ENCODE data around the gene MED13. TPM values are rescaled to one million over a fixed set of nuclear protein-coding genes. Genes with fewer than 3 reads are reported as not detected.
A peak's percentile ranks its signal among the peaks of the same experiment; 100 is the strongest.
"Not testable (repeated sequence)": the region's sequence is repeated elsewhere in the genome, so short reads cannot be mapped to it uniquely, and the experiment has no call there.

The MED13 gene
- total and polyA plus RNA-seq, 4 donors: 23.7 to 93.9 (median 54.2) TPM

- H3K4me1 ChIP-seq (ENCODE audit: control insufficient read depth, insufficient read depth, low read length): no peaks in the 10 kb centered on the region
- H3K36me3 ChIP-seq (ENCODE audit: control insufficient read depth, insufficient read depth, low read length): peaks cover 27% of the 10 kb centered on the region
- H3K4me3 ChIP-seq (ENCODE audit: low read depth, low read length): no peak overlapping the region
- no peaks in the 10 kb centered on the region for H3K9me3 ChIP-seq (ENCODE audit: control insufficient read depth, insufficient read depth, low read length)
- H3K27me3 ChIP-seq (ENCODE audit: control insufficient read depth, insufficient read depth, low read length): no peaks in the 10 kb centered on the region
- WGBS (ENCODE audit: insufficient coverage): no CpG with 5 or more reads among the region's 3 CpGs
- DNase-seq (ENCODE audit: low read depth in 4 of 6, low spot score in 6 of 6): no peak
- no peak overlapping the region for H3K27ac ChIP-seq (ENCODE audit: low read depth, low read length)
Observed at GRCh38 chr17:61947367-61948078, 117.6 kb downstream of the MED13 start.

- no peak overlapping the region for H3K27ac ChIP-seq (ENCODE audit: low read depth, low read length)
- H3K36me3 ChIP-seq (ENCODE audit: control insufficient read depth, insufficient read depth, low read length): peaks cover 21% of the 10 kb centered on the region
- H3K4me3 ChIP-seq (ENCODE audit: low read depth, low read length): no peak overlapping the region
- no peak for DNase-seq (ENCODE audit: low read depth in 4 of 6, low spot score in 6 of 6)
- no peaks in the 10 kb centered on the region for H3K4me1 ChIP-seq (ENCODE audit: control insufficient read depth, insufficient read depth, low read length)
- no peaks in the 10 kb centered on the region for H3K9me3 ChIP-seq (ENCODE audit: control insufficient read depth, insufficient read depth, low read length)
- no peaks in the 10 kb centered on the region for H3K27me3 ChIP-seq (ENCODE audit: control insufficient read depth, insufficient read depth, low read length)
- no CpG with 5 or more reads among the region's 2 CpGs for WGBS (ENCODE audit: insufficient coverage)
Observed at GRCh38 chr17:61946359-61946758, 118.7 kb downstream of the MED13 start.

GRCh38 chr17:61943117-61943516 is 122.0 kb downstream of the MED13 start:
- WGBS (ENCODE audit: insufficient coverage): no CpG with 5 or more reads among the region's 1 CpG
- no peak for DNase-seq (ENCODE audit: low read depth in 4 of 6, low spot score in 6 of 6)
- no peak overlapping the region for H3K27ac ChIP-seq (ENCODE audit: low read depth, low read length)
- no peak overlapping the region for H3K4me3 ChIP-seq (ENCODE audit: low read depth, low read length)
- H3K36me3 ChIP-seq (ENCODE audit: control insufficient read depth, insufficient read depth, low read length): no peaks in the 10 kb centered on the region
- no peaks in the 10 kb centered on the region for H3K27me3 ChIP-seq (ENCODE audit: control insufficient read depth, insufficient read depth, low read length)
- no peaks in the 10 kb centered on the region for H3K9me3 ChIP-seq (ENCODE audit: control insufficient read depth, insufficient read depth, low read length)
- H3K4me1 ChIP-seq (ENCODE audit: control insufficient read depth, insufficient read depth, low read length): no peaks in the 10 kb centered on the region

- no peaks in the 10 kb centered on the region for H3K36me3 ChIP-seq (ENCODE audit: control insufficient read depth, insufficient read depth, low read length)
- no peak for DNase-seq (ENCODE audit: low read depth in 4 of 6, low spot score in 6 of 6)
- H3K9me3 ChIP-seq (ENCODE audit: control insufficient read depth, insufficient read depth, low read length): no peaks in the 10 kb centered on the region
- no peak overlapping the region for H3K4me3 ChIP-seq (ENCODE audit: low read depth, low read length)
- no CpG with 5 or more reads among the region's 2 CpGs for WGBS (ENCODE audit: insufficient coverage)
- no peaks in the 10 kb centered on the region for H3K4me1 ChIP-seq (ENCODE audit: control insufficient read depth, insufficient read depth, low read length)
- no peaks in the 10 kb centered on the region for H3K27me3 ChIP-seq (ENCODE audit: control insufficient read depth, insufficient read depth, low read length)
- H3K27ac ChIP-seq (ENCODE audit: low read depth, low read length): no peak overlapping the region
Observed at GRCh38 chr17:61942085-61942484, 123.0 kb downstream of the MED13 start.

GRCh38 chr17:61928101-61928436 is 137.0 kb downstream of the MED13 start:
- no peaks in the 10 kb centered on the region for H3K27me3 ChIP-seq (ENCODE audit: control insufficient read depth, insufficient read depth, low read length)
- WGBS (ENCODE audit: insufficient coverage): 68% methylated on average over 2 of the region's 4 CpGs
- peak overlapping the region; percentile 91 for H3K4me3 ChIP-seq (ENCODE audit: low read depth, low read length)
- H3K36me3 ChIP-seq (ENCODE audit: control insufficient read depth, insufficient read depth, low read length): peaks cover 8% of the 10 kb centered on the region
- DNase-seq (ENCODE audit: low read depth in 4 of 6, low spot score in 6 of 6): no peak
- no peaks in the 10 kb centered on the region for H3K9me3 ChIP-seq (ENCODE audit: control insufficient read depth, insufficient read depth, low read length)
- H3K27ac ChIP-seq (ENCODE audit: low read depth, low read length): peak overlapping the region; percentile 91
- peaks cover 7% of the 10 kb centered on the region for H3K4me1 ChIP-seq (ENCODE audit: control insufficient read depth, insufficient read depth, low read length)

- 0% methylated on average over 53 of the region's 58 CpGs for WGBS (ENCODE audit: insufficient coverage)
- peak; percentile 94 to 98 (median 94) for DNase-seq (ENCODE audit: low read depth in 4 of 6, low spot score in 6 of 6)
- peak within 1 kb of the TSS; percentile 91 for H3K27ac ChIP-seq (ENCODE audit: low read depth, low read length)
- H3K9me3 ChIP-seq (ENCODE audit: control insufficient read depth, insufficient read depth, low read length): no peaks in the 10 kb centered on the region
- H3K4me1 ChIP-seq (ENCODE audit: control insufficient read depth, insufficient read depth, low read length): peaks cover 7% of the 10 kb centered on the region
- peaks cover 10% of the 10 kb centered on the region for H3K36me3 ChIP-seq (ENCODE audit: control insufficient read depth, insufficient read depth, low read length)
- H3K27me3 ChIP-seq (ENCODE audit: control insufficient read depth, insufficient read depth, low read length): no peaks in the 10 kb centered on the region
- peak within 1 kb of the TSS; percentile 91 for H3K4me3 ChIP-seq (ENCODE audit: low read depth, low read length)
Observed at GRCh38 chr17:61927208-61928100, 137.6 kb downstream of the MED13 start, which contains the start of gene INTS2. TSS of gene INTS2 (minus strand) at chr17:61927982. CDS start at chr17:61926644, 1,338 bp downstream.

GRCh38 chr17:61926826-61927207 is 138.3 kb downstream of the MED13 start:
- no peak for DNase-seq (ENCODE audit: low read depth in 4 of 6, low spot score in 6 of 6)
- H3K4me1 ChIP-seq (ENCODE audit: control insufficient read depth, insufficient read depth, low read length): peaks cover 7% of the 10 kb centered on the region
- 19% methylated on average over 2 of the region's 4 CpGs for WGBS (ENCODE audit: insufficient coverage)
- no peaks in the 10 kb centered on the region for H3K27me3 ChIP-seq (ENCODE audit: control insufficient read depth, insufficient read depth, low read length)
- H3K9me3 ChIP-seq (ENCODE audit: control insufficient read depth, insufficient read depth, low read length): no peaks in the 10 kb centered on the region
- peaks cover 10% of the 10 kb centered on the region for H3K36me3 ChIP-seq (ENCODE audit: control insufficient read depth, insufficient read depth, low read length)
- peak overlapping the region; percentile 91 for H3K4me3 ChIP-seq (ENCODE audit: low read depth, low read length)
- peak overlapping the region; percentile 91 for H3K27ac ChIP-seq (ENCODE audit: low read depth, low read length)

GRCh38 chr17:61915162-61915561 is 149.9 kb downstream of the MED13 start:
- not testable (repeated sequence) for H3K27ac ChIP-seq (ENCODE audit: low read depth, low read length); H3K4me1 ChIP-seq (ENCODE audit: control insufficient read depth, insufficient read depth, low read length); H3K9me3 ChIP-seq (ENCODE audit: control insufficient read depth, insufficient read depth, low read length); H3K27me3 ChIP-seq (ENCODE audit: control insufficient read depth, insufficient read depth, low read length); H3K4me3 ChIP-seq (ENCODE audit: low read depth, low read length); DNase-seq (ENCODE audit: low read depth in 4 of 6, low spot score in 6 of 6)
- peaks cover 29% of the 10 kb centered on the region for H3K36me3 ChIP-seq (ENCODE audit: control insufficient read depth, insufficient read depth, low read length)
- 98% methylated on average over 7 of the region's 15 CpGs for WGBS (ENCODE audit: insufficient coverage)

- Histone ChIP-seq H3K4me1 (ENCODE audit: control insufficient read depth, insufficient read depth, low read length) (no peaks in the 10 kb centered on the region), H3K27me3 (ENCODE audit: control insufficient read depth, insufficient read depth, low read length) (no peaks in the 10 kb centered on the region), H3K27ac (ENCODE audit: low read depth, low read length) (no peak overlapping the region), H3K4me3 (ENCODE audit: low read depth, low read length) (no peak overlapping the region), H3K36me3 (ENCODE audit: control insufficient read depth, insufficient read depth, low read length) (peaks cover 30% of the 10 kb centered on the region), H3K9me3 (ENCODE audit: control insufficient read depth, insufficient read depth, low read length) (no peaks in the 10 kb centered on the region)
- 96% methylated on average over 4 of the region's 7 CpGs for WGBS (ENCODE audit: insufficient coverage)
- DNase-seq (ENCODE audit: low read depth in 4 of 6, low spot score in 6 of 6): no peak
Observed at GRCh38 chr17:61908292-61909037, 156.6 kb downstream of the MED13 start.

Measured in spinal cord (tissue), 10 donors.